ENCODE measurements around the gene ATXN10. TPM values are rescaled to one million over a fixed set of nuclear protein-coding genes. Genes with fewer than 3 reads are reported as not detected.

The ATXN10 gene
- total and polyA plus RNA-seq, 2 of the 13 experiments (the other 11 are each of a cell fraction or from before 2014, with no cell fraction given) = 60.1 to 194 TPM

- TF ChIP-seq ZNF574 (CRISPR knock-in tag; IDR thresholded peaks at IDR 0.05) (no peak), FOSL2 (CRISPR knock-in tag; IDR thresholded peaks at IDR 0.05) (no peak), NFKBIZ (CRISPR knock-in tag; IDR thresholded peaks at IDR 0.05) (no peak)
Observed at GRCh38 chr22:45807156-45807915, 135.7 kb downstream of the ATXN10 start (continued).

- Histone ChIP-seq H3K4me2 (ENCODE audit: low read depth, low read length) (no peak overlapping the region), H3K4me1 (ENCODE audit: insufficient read depth, low read length) (peaks cover 23% of the 10 kb centered on the region), H3K9ac (ENCODE audit: insufficient read depth, low read depth, low read length) (no peak overlapping the region), H3K27ac (ENCODE audit: extremely low read length, insufficient read depth, low read length) (no peak overlapping the region), H3K27me3 (ENCODE audit: control insufficient read depth in 1 of 2, insufficient read depth in 2 of 2, low read length in 2 of 2) (no peaks in the 10 kb centered on the region), H3K4me3 (replicated peaks in 1 of 3; ENCODE audit: insufficient read depth in 1 of 3, low read depth in 2 of 3, low read length in 3 of 3) (no peak overlapping the region), H3K79me2 (ENCODE audit: insufficient read depth, low read length) (no peaks in the 10 kb centered on the region), H3K36me3 (replicated peaks in 1 of 2; ENCODE audit: control insufficient read depth in 1 of 2, insufficient read depth in 2 of 2, low read length in 2 of 2) (peaks cover 11 to 51% of the 10 kb centered on the region in 2 experiments), H2AFZ (ENCODE audit: low read length) (no peak overlapping the region), H3K9me3 (ENCODE audit: low read length) (no peaks in the 10 kb centered on the region), H4K20me1 (ENCODE audit: insufficient read depth, low read length) (no peaks in the 10 kb centered on the region)
- ChIA-PET POLR2A (no interaction called here), CTCF (ENCODE audit: low intra/inter-chr PET ratio, low total read pairs) (no interaction called here)
- DNase-seq (ENCODE audit: low spot score) = no peak
- no peak for ATAC-seq
- intact Hi-C loops (cut with micrococcal nuclease; ENCODE audit: unreplicated experiment) (no loop called here), in situ Hi-C loops (cut with HindIII; ENCODE audit: extremely low pct_ligation_motif_present, low pct_unique_long_range_greater_than_20kb) (no loop called here)
- 98% methylated on average over 5 of the region's 6 CpGs for WGBS (ENCODE audit: low lambda C conversion rate)
- no peak for FAIRE-seq
- no TSS peak for BruUV-seq (replicated peaks)
- TF ChIP-seq RFX5 (IDR thresholded peaks at IDR 0.05; ENCODE audit: low read depth, low read length) (no peak), RFXANK (CRISPR knock-in tag; IDR thresholded peaks at IDR 0.05) (no peak), ATF7-NPFF (CRISPR knock-in tag; IDR thresholded peaks at IDR 0.05; ENCODE audit: low read depth) (no peak), ZSCAN31 (CRISPR knock-in tag; IDR thresholded peaks at IDR 0.05; ENCODE audit: low read depth) (no peak), KLF11 (CRISPR knock-in tag; IDR thresholded peaks at IDR 0.05) (no peak), NRL (CRISPR knock-in tag; IDR thresholded peaks at IDR 0.05; ENCODE audit: borderline replicate concordance) (no peak), SSRP1 (CRISPR knock-in tag; IDR thresholded peaks at IDR 0.05) (no peak), MBNL3 (CRISPR knock-in tag; conservative IDR thresholded peaks at IDR 0.05) (no peak), ZSCAN25 (CRISPR knock-in tag; IDR thresholded peaks at IDR 0.05) (no peak), FLYWCH1 (CRISPR knock-in tag; IDR thresholded peaks at IDR 0.05) (no peak), ZNF17 (CRISPR knock-in tag; IDR thresholded peaks at IDR 0.05) (no peak), ZSCAN29 (CRISPR knock-in tag; conservative IDR thresholded peaks at IDR 0.05) (no peak), GMEB2 (CRISPR knock-in tag; IDR thresholded peaks at IDR 0.05; ENCODE audit: low read depth) (no peak), DMTF1 (CRISPR knock-in tag; IDR thresholded peaks at IDR 0.05) (no peak), XBP1 (CRISPR knock-in tag; IDR thresholded peaks at IDR 0.05) (no peak), KLF6 (CRISPR knock-in tag; IDR thresholded peaks at IDR 0.05) (no peak)
Observed at GRCh38 chr22:45812910-45813309, 141.3 kb downstream of the ATXN10 start.

All from HepG2 (cell line).